ENCODE results near the gene CACNA2D1.
A peak's percentile ranks its signal among the peaks of the same experiment; 100 is the strongest.

Gene CACNA2D1

DNA sequence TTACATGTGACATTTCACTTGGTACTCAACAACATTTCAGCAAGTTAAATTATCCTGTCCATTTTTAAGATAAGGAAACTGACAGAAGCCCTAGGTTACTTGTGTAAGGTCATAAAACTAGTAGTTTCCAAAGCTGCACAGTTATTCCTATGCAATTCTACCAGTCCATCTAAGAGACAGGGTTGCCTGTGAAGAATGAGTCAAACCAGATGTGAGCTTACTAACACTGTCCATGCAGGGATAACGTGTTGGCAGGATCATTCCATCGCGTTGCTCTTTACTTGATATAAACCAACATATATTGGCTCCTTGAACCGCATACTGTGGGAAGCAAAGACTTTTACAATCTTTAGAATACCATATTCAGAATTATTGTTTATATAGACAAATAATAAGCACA, 392.8 kb downstream of the CACNA2D1 start:
- FAIRE-seq (no peak), DNase-seq (ENCODE audit: insufficient read length, low spot score) (no peak)
- no peak for TF ChIP-seq POLR2A (IDR thresholded peaks at IDR 0.05; ENCODE audit: low read depth, low read length)

DNA sequence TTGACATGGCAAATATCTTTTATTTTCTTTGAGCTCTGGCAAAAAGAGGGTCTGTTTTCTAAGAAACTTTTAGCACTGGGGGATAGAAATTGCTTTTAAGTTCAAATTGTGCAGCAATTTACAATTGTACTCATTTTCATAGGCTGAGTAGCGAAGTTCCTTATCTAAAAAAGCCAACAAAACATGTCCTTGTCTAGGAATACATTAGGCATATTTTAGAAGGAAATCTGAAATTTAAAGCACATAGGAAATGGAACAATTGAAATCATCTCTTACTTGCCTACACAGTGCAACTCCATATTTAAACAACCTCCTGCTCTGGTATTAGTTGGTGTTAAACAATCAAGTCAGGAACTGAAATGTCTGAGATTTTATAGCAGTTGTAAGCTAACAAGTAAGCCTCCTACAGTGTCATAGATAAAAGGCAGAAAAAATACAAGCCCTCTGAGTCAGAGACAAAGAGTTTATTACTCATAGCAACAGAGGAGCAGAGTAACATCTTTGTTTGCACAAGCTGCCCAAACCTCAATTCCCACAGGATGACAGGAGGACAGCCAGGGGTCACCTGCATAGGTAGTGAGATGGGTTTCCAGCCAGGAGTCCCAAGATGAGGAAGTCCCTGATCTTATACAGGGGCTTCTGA, 393.6 kb downstream of the CACNA2D1 start:
- DNase-seq (ENCODE audit: insufficient read length, low spot score) (peak; percentile 7), FAIRE-seq (peak; percentile 75)
- TF ChIP-seq POLR2A (IDR thresholded peaks at IDR 0.05; ENCODE audit: low read depth, low read length): no peak

DNA sequence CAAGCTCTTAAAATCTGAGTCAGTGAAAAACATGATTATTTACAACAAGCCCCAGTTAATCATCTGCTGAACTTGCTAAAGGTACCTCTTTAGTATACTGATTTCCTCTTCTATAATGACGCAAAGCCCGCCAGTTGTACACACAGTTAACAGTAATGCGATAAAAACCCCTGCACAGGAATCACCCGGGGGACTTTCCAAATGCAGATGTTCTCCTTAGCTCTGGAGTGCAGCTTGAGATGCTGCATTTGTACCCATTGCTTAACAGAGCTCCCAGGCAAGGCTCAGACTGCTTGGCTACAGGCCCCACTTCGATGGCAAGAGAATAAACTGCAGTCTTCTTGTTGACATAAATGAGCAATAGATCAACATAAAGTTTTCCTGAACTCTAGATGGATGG, 394.1 kb downstream of the CACNA2D1 start:
- DNase-seq (ENCODE audit: insufficient read length, low spot score) (no peak), FAIRE-seq (no peak)
- no peak for TF ChIP-seq POLR2A (IDR thresholded peaks at IDR 0.05; ENCODE audit: low read depth, low read length)

DNA sequence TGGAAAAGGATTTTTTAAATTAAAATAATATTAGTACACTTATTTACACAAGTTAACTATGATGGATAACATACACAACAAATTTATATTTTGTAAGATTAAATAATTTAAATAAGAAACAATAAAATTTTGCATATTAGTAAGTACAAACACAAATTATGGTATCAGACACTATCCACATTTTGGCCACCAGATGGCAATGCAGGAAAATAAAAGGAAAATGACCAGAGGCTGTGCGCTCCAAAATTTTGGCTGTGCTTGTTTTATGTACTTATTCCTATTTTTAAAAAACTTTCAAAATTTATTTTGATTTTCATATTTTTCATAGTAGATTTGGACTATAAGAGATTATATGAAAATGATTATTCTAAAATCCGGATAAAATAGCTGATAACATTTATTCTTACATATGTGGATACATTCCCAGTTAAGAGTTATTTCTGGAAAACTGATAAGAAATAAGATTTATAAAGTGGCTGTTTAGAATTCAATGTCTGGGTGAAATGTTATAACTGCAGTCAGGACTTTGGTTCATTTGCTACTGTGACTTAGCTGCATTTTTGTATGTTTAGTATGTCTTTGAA, 399.0 kb downstream of the CACNA2D1 start:
- no peak for FAIRE-seq
- no peak for TF ChIP-seq POLR2A (IDR thresholded peaks at IDR 0.05; ENCODE audit: low read depth, low read length)
- no peak for DNase-seq (ENCODE audit: insufficient read length, low spot score)

DNA sequence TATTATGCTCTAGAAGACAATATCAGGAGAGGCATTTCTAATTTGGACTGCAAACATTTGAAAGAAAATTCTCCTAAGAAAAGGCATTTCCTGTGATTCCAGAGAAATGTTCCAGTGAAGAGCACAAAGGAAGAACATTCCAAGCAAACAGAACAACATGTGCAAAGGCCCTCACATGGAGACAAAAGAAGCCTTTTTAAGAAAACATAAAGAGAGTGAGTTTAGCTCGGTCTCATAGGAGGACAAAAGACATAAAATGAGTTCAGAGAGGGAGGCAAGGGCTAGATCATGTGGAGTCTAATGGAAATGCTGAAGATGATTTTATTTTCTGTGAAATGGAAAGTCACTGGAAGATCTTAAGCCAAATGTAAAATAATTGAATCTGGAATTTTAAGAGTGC, 404.0 kb downstream of the CACNA2D1 start:
- FAIRE-seq (no peak), DNase-seq (ENCODE audit: insufficient read length, low spot score) (no peak)
- no peak for TF ChIP-seq POLR2A (IDR thresholded peaks at IDR 0.05; ENCODE audit: low read depth, low read length)

DNA sequence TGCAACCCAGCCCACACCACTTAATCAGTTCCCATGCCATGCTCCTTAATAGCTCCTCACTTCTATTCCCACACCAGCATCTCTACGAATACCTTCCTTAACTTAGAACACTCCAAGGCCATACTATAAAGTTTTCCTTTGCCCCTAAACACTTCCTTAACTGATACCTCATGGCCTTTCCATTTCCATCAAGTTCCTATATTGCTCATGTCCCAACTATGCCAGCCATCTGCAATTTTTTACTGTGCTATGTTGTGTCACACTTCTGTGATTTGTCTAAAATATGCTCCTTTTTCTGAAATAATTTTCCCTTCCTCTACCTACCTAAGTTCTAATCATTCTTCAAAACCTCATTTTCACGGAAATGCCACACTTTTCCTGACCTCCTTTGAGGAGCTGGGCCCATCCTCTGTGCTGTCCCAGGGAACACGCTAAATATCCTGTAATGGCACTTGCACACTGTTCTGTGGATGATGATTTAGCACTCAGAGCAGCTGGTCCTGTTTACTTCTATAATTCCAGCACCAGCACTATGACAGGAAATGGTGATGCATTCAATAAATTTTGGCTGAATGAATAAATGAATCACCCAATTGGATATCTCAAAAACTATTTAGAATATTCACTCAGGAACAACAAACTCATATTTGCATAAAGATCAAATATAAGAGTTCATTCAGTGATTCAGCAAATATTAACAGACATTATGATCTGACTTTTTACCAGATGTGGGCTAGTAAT, 407.3 kb downstream of the CACNA2D1 start:
- DNase-seq (ENCODE audit: insufficient read length, low spot score): no peak
- TF ChIP-seq POLR2A (IDR thresholded peaks at IDR 0.05; ENCODE audit: low read depth, low read length): no peak
- peak; percentile 72 for FAIRE-seq

DNA sequence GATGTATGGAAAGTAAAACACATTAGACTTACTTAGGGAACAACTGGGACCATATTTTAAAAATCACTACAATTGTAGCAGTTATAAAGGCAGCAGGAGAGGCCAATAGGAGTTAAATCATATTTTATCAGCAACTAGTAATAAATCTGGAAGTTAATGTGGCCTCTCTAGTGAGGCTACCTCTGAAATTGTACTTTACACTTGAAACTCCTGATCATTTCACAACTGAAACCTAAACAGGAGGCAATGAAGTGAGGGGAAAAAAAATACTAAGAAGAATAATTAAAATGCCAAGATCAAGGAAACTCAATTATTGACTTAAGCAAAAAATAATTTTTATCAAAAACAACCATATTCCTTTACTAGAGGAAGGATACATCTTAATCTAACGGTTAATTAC, 408.1 kb downstream of the CACNA2D1 start:
- DNase-seq (ENCODE audit: insufficient read length, low spot score) (no peak), FAIRE-seq (no peak)
- no peak for TF ChIP-seq POLR2A (IDR thresholded peaks at IDR 0.05; ENCODE audit: low read depth, low read length)

DNA sequence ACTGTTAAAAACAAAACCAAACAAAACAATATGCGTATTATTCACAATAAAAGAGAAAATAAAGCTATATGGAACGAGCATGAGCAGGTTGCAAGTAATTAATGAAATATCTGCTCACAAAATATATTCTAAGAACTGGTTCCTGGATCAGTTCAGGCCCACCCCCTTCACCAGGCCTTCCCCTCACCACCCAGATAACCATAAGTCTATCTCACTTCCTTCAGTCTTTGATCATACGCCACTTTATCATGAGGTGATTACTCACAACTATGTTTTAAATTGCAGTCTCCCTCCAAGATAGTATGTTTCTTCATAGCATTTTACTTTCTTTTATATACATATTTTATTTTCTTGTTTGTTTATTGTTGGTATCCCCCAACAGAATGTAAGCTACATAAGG, 410.7 kb downstream of the CACNA2D1 start:
- no peak for DNase-seq (ENCODE audit: insufficient read length, low spot score)
- TF ChIP-seq POLR2A (IDR thresholded peaks at IDR 0.05; ENCODE audit: low read depth, low read length): no peak
- FAIRE-seq: no peak

DNA sequence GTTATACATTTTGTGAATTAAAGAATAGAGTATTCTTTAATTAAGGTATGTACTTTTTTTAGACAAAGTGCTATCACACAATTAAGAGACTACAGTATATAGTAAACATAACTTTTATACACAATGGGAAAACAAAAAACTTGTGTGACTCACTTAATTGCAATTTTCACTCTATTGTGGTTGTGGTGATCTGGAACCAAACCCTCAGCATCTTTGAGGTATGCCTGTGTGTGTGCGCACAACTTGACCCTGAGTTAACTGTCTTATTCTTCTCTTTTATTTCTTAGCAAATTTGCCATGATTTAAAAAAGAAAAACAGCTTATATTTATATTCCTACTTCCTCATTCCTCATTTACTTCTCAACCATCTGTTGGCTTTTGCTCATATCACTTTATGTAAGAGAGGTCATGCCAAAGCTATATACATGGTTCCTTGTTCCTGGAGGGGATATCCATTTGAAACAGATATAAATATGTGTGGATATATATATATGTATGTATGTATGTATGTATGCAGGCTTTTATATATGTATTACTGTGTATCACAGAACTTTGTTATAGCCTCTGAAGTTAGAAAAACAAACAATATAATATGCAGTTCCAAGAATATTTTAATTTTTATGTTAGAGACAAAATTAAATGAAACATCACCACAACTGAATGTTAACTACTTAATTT, 414.2 kb downstream of the CACNA2D1 start:
- no peak for DNase-seq (ENCODE audit: insufficient read length, low spot score)
- FAIRE-seq: no peak
- no peak for TF ChIP-seq POLR2A (IDR thresholded peaks at IDR 0.05; ENCODE audit: low read depth, low read length)

DNA sequence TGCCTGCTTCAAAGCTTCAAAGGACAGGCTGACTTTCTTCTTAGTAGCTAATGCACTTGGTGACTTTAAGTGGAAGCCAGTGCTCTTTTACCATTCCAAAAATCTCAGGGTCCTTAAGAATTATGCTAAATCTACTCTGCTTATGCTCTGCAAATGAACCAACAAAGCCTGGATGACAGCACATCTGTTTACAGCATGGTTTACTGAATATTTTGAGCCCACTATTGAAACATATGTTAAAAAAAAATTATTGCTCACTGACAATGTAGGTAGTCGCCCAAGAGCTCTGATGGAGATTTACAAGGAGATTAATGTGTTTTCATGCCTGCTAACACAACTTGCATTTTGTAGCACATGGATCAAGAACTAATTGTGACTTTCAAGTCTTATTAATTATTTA, 415.5 kb downstream of the CACNA2D1 start:
- FAIRE-seq: no peak
- TF ChIP-seq POLR2A (IDR thresholded peaks at IDR 0.05; ENCODE audit: low read depth, low read length): no peak
- DNase-seq (ENCODE audit: insufficient read length, low spot score): no peak

DNA sequence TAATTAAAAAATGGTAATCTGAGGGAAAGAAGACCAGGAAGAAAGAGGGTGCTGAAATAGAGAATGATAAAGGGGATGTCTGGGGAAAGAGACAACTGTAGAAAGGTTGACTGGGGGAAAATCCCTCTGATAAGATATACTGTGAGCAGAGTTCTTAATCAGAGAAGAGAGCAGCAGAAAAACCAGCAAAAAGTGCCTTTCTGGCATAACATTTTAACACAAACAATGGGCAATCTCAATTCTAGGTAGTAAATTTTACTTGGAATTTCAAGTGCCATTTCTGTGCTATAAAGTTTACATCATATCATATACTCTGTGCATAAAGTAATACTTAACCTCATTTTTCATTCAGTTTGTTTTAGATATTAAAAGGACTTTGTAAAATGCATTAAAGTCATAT, 421.9 kb downstream of the CACNA2D1 start:
- no peak for TF ChIP-seq POLR2A (IDR thresholded peaks at IDR 0.05; ENCODE audit: low read depth, low read length)
- no peak for FAIRE-seq
- no peak for DNase-seq (ENCODE audit: insufficient read length, low spot score)

DNA sequence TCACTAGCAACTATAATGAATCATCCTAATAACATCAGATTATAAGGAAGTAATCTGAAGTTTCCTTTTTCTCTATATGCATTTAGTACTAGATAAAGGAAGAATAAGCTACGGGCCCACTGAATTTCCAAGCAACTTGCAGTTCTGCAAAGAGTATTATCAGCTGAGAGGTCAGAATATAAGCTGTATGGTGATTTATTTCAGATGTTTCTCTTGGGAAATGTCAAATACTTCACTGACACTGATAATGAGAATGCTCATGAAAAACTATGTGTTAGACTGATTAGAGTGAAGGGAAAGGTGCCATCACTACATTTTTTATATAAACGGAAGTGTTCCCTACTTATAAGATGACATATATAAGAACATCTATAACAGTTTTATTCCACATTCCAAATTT, 422.5 kb downstream of the CACNA2D1 start:
- no peak for TF ChIP-seq POLR2A (IDR thresholded peaks at IDR 0.05; ENCODE audit: low read depth, low read length)

DNA sequence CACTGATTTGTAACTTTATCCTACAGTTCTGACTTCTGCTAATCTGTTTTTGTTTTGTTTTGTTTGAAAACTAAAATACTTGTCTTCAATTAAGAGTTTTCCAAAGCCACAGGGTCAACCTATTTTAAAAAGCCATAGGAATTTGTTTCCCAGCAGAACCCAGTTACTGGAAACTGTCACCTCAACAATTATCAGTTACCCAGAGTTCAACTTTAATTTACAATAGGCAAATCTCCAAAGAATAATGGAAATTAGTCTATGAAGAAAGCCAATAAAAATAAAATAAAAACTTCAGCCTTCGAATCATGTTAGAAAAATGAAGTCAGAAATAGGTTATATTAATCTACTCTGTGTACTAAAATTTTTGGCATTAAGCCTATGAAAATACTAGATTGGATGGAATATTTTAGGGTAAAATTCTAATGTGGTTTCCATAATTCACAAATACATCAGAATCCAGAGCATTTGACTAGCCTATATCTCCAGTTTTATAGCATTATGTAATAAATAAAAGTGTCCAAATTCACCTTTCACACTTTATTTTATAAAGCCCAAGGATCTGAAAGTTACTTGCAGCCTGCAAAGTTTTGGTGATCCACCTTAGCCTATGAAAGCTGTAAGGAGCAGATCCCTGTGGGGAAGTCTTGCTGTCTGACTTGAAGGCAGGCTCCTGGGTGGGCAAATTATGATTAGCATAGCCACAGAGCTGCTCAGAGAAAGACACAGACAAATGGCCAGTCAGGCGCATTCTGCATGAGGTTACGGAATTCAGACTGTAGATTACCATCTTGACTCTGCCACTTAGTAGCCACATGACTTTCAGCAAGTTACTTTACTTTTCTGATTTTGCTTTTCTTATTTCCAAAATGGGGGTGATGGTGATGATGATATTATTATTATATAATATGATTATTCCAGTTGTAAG, 423.8 kb downstream of the CACNA2D1 start:
- FAIRE-seq: no peak
- DNase-seq (ENCODE audit: insufficient read length, low spot score): no peak

More for the DNA sequence above, 422.5 kb downstream of the CACNA2D1 start:
- FAIRE-seq (no peak), DNase-seq (ENCODE audit: insufficient read length, low spot score) (no peak)

More for the DNA sequence above, 423.8 kb downstream of the CACNA2D1 start:
- no peak for TF ChIP-seq POLR2A (IDR thresholded peaks at IDR 0.05; ENCODE audit: low read depth, low read length)
